Measurements from ENCODE around the gene URI1. TPM values are rescaled to one million over a fixed set of nuclear protein-coding genes. Genes with fewer than 3 reads are reported as not detected.
A peak's percentile ranks its signal among the peaks of the same experiment; 100 is the strongest.

The URI1 gene
- total RNA-seq, 1 donor from 2014 or later: 74.9 TPM

GRCh38 chr19:29971002-29971401 is 29.0 kb downstream of the URI1 start:
- DNase-seq (ENCODE audit: low read depth): no peak

GRCh38 chr19:29971648-29972047 is 29.6 kb downstream of the URI1 start:
- no peak for DNase-seq (ENCODE audit: low read depth)

GRCh38 chr19:29974701-29975100 is 32.7 kb downstream of the URI1 start:
- no peak for DNase-seq (ENCODE audit: low read depth)

GRCh38 chr19:29976151-29976943 is 34.3 kb downstream of the URI1 start:
- DNase-seq (ENCODE audit: low read depth): no peak

GRCh38 chr19:29978080-29978479 is 36.0 kb downstream of the URI1 start:
- no peak for DNase-seq (ENCODE audit: low read depth)

- DNase-seq (ENCODE audit: low read depth): no peak
These were observed 41.5 kb downstream of the URI1 start for GRCh38 chr19:29983568-29983967.

- no peak for DNase-seq (ENCODE audit: low read depth)
These were observed 43.2 kb downstream of the URI1 start for GRCh38 chr19:29985196-29985595.

- DNase-seq (ENCODE audit: low read depth): no peak
These were observed 46.3 kb downstream of the URI1 start for GRCh38 chr19:29988351-29988750.

GRCh38 chr19:29992233-29992867 is 50.3 kb downstream of the URI1 start:
- DNase-seq (ENCODE audit: low read depth): no peak

- no peak for DNase-seq (ENCODE audit: low read depth)
These were observed 57.5 kb downstream of the URI1 start for GRCh38 chr19:29999490-29999889.

- DNase-seq (ENCODE audit: low read depth): no peak
These were observed 58.8 kb downstream of the URI1 start for GRCh38 chr19:30000862-30001261.

GRCh38 chr19:30001301-30001700 is 59.3 kb downstream of the URI1 start:
- DNase-seq (ENCODE audit: low read depth): no peak

- DNase-seq (ENCODE audit: low read depth): no peak
These were observed 59.8 kb downstream of the URI1 start for GRCh38 chr19:30001791-30002190.

GRCh38 chr19:30003866-30004265 is 61.8 kb downstream of the URI1 start:
- peak; percentile 14 for DNase-seq (ENCODE audit: low read depth)

- DNase-seq (ENCODE audit: low read depth): no peak
These were observed 62.4 kb downstream of the URI1 start for GRCh38 chr19:30004403-30004802.

GRCh38 chr19:30006207-30006606 is 64.2 kb downstream of the URI1 start:
- no peak for DNase-seq (ENCODE audit: low read depth)

GRCh38 chr19:30008169-30008568 is 66.1 kb downstream of the URI1 start:
- DNase-seq (ENCODE audit: low read depth): no peak

GRCh38 chr19:30009013-30009412 is 67.0 kb downstream of the URI1 start:
- DNase-seq (ENCODE audit: low read depth): no peak

GRCh38 chr19:30011051-30011578 is 69.1 kb downstream of the URI1 start:
- DNase-seq (ENCODE audit: low read depth): no peak

- DNase-seq (ENCODE audit: low read depth): no peak
These were observed 72.7 kb downstream of the URI1 start for GRCh38 chr19:30014770-30015169.

- no peak for DNase-seq (ENCODE audit: low read depth)
These were observed 75.1 kb downstream of the URI1 start for GRCh38 chr19:30017172-30017571.

- DNase-seq (ENCODE audit: low read depth): no peak
These were observed 78.2 kb downstream of the URI1 start for GRCh38 chr19:30020189-30020588.

- no peak for DNase-seq (ENCODE audit: low read depth)
These were observed 80.6 kb downstream of the URI1 start for GRCh38 chr19:30022659-30023058.
